IPS-20b (cell line): ENCODE data around the gene PRUNE2.

Experiments used
- H3K27ac ChIP-seq: one replicate; pipeline ENCODE4 v1.5.1; 2013; ENCODE audit warnings: low read length
- H3K27me3 ChIP-seq: 2 replicates; pipeline ENCODE4 v1.6.1; 2013; ENCODE audit warnings: mild to moderate bottlenecking, low read length, inconsistent platforms; ENCODE audit not compliant: insufficient read depth
- H3K36me3 ChIP-seq: 2 replicates; pipeline ENCODE4 v1.6.1; 2013; ENCODE audit warnings: low read depth, mild to moderate bottlenecking, inconsistent platforms, low read length, moderate library complexity; ENCODE audit not compliant: insufficient read depth
- H3K4me1 ChIP-seq: 2 replicates; pipeline ENCODE4 v1.6.1; 2013; ENCODE audit warnings: mild to moderate bottlenecking, control low read depth, inconsistent platforms, low read length, moderate library complexity; ENCODE audit not compliant: insufficient read depth
- H3K4me3 ChIP-seq: 2 replicates; pipeline ENCODE4 v1.5.1; 2013; ENCODE audit warnings: mild to moderate bottlenecking, low read length, inconsistent platforms
- H3K9ac ChIP-seq: 2 replicates; pipeline ENCODE4 v1.6.1; 2013; ENCODE audit warnings: low read depth, mild to moderate bottlenecking, inconsistent platforms, low read length, moderate library complexity
- H3K9me3 ChIP-seq: 2 replicates; pipeline ENCODE4 v1.6.1; 2013; ENCODE audit warnings: mild to moderate bottlenecking, low read depth, low read length, inconsistent platforms; ENCODE audit not compliant: insufficient read depth

The PRUNE2 gene

DNA sequence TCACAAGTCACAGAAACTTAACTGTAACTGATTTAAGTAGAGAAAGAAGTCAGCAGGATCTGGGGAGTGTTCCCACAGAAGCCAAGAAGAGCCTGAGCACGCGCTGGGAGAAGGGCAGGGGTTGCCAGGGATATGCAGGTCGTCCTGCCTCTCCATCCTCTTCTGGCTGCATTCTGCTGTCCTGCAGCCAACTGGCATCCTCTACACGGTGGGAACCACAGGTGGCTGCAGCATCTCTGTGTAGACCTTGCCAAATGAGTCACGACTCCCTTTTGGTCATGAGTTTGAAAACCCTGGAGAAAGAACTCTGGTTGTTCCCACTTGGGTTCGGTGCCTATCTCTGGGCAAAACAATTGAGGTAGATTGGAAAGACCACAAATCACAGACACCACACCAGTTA lies 180.0 kb downstream of the PRUNE2 start:
- Histone ChIP-seq H3K4me1 (no peaks in the 10 kb centered on the region), H3K9ac (no peak overlapping the region), H3K27me3 (no peaks in the 10 kb centered on the region), H3K27ac (no peak overlapping the region), H3K9me3 (no peaks in the 10 kb centered on the region), H3K4me3 (no peak overlapping the region), H3K36me3 (no peaks in the 10 kb centered on the region)

DNA sequence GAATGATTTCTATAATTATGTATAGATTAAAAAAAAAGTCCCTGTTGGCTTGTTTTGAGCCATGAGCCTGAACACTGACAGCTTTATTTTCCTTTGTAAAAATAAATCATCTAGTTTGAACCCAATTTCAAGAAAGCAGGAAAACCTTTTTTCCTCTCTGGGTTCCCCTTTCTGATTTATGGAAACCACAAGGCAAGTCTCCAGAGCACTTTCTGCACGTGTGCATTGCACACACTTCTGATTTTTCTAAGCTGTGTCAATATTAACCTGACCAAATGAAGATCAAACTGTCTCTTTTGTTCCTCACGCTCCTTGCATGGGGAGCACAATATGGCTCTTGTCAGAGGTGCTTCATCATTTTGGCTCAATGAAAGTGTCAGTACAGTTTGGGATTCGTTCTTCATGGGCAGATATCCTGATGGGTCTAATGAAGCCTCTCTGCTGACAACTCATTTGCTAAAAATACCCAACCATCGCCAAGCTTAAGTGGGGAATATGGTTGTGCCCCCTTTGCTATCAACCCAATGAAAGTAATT lies 180.8 kb downstream of the PRUNE2 start:
- Histone ChIP-seq H3K27me3 (no peaks in the 10 kb centered on the region), H3K27ac (no peak overlapping the region), H3K4me3 (no peak overlapping the region), H3K9ac (no peak overlapping the region), H3K4me1 (no peaks in the 10 kb centered on the region), H3K36me3 (no peaks in the 10 kb centered on the region), H3K9me3 (no peaks in the 10 kb centered on the region)

DNA sequence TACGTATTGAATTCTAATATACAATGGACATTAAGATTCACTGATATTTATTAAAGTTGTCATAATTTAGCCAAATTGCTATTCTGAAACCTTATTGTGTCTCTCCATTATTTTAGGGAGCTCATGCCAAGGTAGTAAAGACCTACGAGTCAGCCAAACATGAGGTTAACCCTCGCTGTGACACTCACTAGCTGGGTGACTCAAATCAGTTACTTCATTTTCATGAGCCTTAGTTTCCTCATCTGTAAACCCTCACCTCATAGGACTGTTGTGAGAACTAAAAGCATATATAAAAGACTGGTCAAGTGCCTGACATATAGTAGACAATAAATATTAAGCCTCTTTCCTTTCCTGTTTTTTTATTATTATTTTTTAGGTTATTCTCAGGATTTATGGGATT lies 185.7 kb downstream of the PRUNE2 start:
- Histone ChIP-seq H3K4me1 (no peaks in the 10 kb centered on the region; the same call in 1 of the 2 replicates), H3K27me3 (no peaks in the 10 kb centered on the region)

DNA sequence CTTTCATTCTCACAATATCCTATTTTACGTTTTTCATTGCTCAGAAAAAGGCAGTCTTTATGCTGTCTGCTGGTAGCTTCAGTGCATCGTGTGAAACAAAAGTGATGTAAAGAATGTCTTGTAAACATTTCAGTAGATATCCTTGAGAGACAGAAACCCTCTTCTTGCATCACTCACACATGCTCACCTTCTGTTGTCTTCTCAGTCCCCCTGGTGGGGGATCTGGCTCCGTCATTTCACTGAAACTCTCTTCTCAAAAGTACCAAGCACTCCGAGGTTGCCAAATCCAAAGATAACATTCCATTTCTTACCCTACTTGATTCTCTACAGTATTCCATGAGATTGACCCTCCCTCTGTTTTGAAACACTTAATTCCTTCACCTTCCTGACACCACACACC lies 187.7 kb downstream of the PRUNE2 start:
- no peak overlapping the region for H3K4me3 ChIP-seq
- H3K9me3 ChIP-seq: no peaks in the 10 kb centered on the region
- H3K27ac ChIP-seq: no peak overlapping the region
- no peaks in the 10 kb centered on the region; the same call in 1 of the 2 replicates for H3K4me1 ChIP-seq
- H3K9ac ChIP-seq: no peak overlapping the region
- no peaks in the 10 kb centered on the region for H3K36me3 ChIP-seq
- H3K27me3 ChIP-seq: no peaks in the 10 kb centered on the region

More for the DNA sequence above, 185.7 kb downstream of the PRUNE2 start:
- Histone ChIP-seq H3K36me3 (no peaks in the 10 kb centered on the region), H3K9ac (no peak overlapping the region), H3K4me3 (no peak overlapping the region), H3K9me3 (no peaks in the 10 kb centered on the region), H3K27ac (no peak overlapping the region)

DNA sequence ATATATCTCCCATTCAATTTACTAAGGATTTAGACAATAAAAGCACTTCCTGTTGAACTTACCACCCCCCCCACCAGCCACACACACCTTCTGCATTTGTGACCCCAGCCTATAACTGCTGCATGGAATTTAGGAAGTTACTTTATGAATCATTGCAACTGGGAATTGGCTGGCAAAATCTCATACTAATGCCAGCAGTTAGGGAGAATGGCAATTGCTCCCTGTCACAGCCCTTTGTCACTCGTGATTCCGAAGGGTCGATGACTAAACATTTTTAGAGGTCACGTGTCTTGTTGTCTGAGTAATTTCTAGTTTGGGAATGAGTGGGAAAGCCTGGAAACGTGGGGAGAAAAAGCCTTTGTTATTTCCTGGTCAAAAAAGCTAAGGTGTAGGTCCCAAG lies 188.3 kb downstream of the PRUNE2 start:
- Histone ChIP-seq H3K36me3 (no peaks in the 10 kb centered on the region), H3K4me1 (no peaks in the 10 kb centered on the region; the same call in 1 of the 2 replicates), H3K27me3 (no peaks in the 10 kb centered on the region), H3K27ac (no peak overlapping the region), H3K9ac (no peak overlapping the region), H3K4me3 (no peak overlapping the region), H3K9me3 (no peaks in the 10 kb centered on the region)

DNA sequence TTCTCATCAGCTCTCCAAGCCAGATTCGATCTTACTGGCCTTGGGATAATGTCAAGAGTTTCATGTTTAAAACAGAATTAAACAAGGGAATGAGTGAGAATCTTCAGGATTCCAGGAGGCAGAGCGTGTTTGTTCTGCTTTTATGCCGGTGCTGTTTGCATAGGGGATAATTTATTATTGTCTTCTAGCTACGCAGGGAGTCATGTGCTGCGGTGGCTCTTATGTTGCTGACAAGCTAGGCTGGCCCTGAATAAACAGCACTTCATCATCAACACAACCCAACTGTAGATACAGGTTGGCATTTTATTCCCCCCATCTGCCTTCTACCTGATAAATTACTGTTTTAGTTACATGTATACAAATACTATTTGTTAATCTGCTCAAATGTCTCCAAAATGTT lies 188.7 kb downstream of the PRUNE2 start:
- H3K4me3 ChIP-seq: no peak overlapping the region
- H3K9ac ChIP-seq: no peak overlapping the region
- no peaks in the 10 kb centered on the region for H3K9me3 ChIP-seq
- no peaks in the 10 kb centered on the region; the same call in 1 of the 2 replicates for H3K4me1 ChIP-seq
- no peaks in the 10 kb centered on the region for H3K27me3 ChIP-seq
- no peaks in the 10 kb centered on the region for H3K36me3 ChIP-seq
- no peak overlapping the region for H3K27ac ChIP-seq

DNA sequence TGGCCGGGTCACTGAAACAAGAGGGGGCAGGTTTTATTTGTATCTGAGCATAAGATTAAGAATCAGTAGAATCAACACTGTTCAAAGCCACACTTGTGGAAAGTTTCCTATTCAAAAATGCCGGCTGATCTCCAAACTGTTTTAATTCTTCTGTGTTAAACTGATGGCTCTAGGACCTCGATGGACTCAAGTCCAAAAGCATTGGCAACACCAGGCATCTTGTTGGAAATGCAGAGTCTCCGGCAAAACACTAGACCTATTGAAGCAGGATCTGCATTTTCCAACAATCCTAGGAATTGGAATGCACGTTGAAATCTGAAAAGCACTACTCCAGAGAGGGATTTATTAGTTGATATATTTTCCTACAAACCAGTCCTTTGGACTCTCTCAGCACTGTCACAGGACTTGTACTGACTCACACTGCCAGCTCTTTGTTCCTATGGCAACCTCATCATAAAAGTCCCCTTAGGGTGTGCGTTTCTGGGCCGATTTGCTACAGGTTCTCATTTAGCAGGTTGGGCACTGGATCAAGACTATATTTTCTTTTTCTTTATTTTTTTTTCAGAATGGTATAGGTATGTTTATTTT lies 189.7 kb downstream of the PRUNE2 start:
- H3K27me3 ChIP-seq: no peaks in the 10 kb centered on the region
- no peaks in the 10 kb centered on the region for H3K9me3 ChIP-seq
- no peak overlapping the region for H3K9ac ChIP-seq

DNA sequence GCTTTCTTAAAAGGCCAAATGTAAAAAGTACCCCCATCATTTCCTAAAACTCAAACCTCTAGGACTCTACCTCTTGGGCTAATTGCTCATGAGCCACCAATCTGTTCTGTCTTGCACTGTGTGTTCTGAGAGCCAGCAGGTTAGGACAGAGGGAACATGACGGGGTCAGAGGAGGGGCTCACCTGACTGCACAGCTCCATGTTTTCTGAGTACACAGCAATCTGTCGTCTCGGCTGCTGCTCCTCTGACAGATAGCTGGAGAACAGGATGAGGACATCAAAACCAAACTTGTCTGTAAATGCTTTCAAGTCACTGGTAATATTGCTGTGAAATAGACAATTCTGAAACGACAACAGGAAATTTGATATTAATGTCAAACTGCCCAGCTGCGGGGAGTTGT lies 192.5 kb downstream of the PRUNE2 start:
- Histone ChIP-seq H3K9ac (no peak overlapping the region), H3K27me3 (no peaks in the 10 kb centered on the region), H3K36me3 (no peaks in the 10 kb centered on the region), H3K9me3 (no peaks in the 10 kb centered on the region), H3K27ac (no peak overlapping the region), H3K4me3 (no peak overlapping the region), H3K4me1 (no peaks in the 10 kb centered on the region; the same call in 1 of the 2 replicates)

More for the DNA sequence above, 189.7 kb downstream of the PRUNE2 start:
- H3K27ac ChIP-seq: no peak overlapping the region
- no peak overlapping the region for H3K4me3 ChIP-seq
- no peaks in the 10 kb centered on the region; the same call in 1 of the 2 replicates for H3K4me1 ChIP-seq
- no peaks in the 10 kb centered on the region for H3K36me3 ChIP-seq

DNA sequence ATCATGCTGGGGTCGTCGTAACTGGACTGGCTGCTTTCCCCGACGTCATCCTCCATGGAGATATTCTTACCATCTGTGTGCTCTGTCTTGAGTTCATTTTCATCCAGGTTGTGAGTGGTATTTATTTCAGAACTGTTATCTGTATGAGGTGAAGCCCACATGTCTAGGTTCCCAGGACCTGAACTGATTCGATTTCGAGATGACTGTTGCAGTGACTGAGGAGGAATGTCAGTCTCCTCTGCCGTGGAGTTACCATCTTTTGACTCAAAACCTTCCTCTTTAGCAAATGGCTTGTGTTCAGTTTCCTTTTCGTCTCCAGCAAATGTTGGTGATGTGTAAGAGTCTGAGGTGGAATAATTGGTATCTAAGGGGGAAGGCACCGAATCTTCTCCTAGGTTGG lies 196.9 kb downstream of the PRUNE2 start:
- H3K27ac ChIP-seq: no peak overlapping the region
- H3K9me3 ChIP-seq: no peaks in the 10 kb centered on the region
- no peaks in the 10 kb centered on the region for H3K4me1 ChIP-seq
- no peak overlapping the region for H3K9ac ChIP-seq
- H3K27me3 ChIP-seq: no peaks in the 10 kb centered on the region
- H3K36me3 ChIP-seq: no peaks in the 10 kb centered on the region
- H3K4me3 ChIP-seq: no peak overlapping the region

DNA sequence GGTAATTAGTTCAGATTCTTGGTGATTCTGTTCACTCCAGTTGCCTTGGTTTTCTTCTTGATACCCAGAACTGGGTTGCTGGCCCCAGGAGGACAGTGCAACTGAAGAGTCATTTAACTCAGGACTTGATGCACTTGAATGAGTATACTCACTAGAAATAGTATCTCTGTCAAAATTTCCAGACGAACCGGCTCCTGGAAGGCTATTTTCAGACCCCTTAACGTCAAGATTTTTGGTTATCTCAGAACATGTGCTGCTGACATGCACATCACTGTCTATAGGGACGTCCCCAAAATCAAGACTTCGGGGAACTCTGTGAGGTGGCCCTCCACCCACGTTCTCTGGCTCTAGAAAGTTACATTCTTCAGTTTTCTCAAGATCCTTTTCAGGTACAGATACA lies 198.4 kb downstream of the PRUNE2 start:
- no peak overlapping the region for H3K9ac ChIP-seq
- H3K4me1 ChIP-seq: no peaks in the 10 kb centered on the region
- no peaks in the 10 kb centered on the region for H3K9me3 ChIP-seq
- H3K27ac ChIP-seq: no peak overlapping the region
- no peaks in the 10 kb centered on the region for H3K36me3 ChIP-seq
- H3K27me3 ChIP-seq: no peaks in the 10 kb centered on the region
- H3K4me3 ChIP-seq: no peak overlapping the region

DNA sequence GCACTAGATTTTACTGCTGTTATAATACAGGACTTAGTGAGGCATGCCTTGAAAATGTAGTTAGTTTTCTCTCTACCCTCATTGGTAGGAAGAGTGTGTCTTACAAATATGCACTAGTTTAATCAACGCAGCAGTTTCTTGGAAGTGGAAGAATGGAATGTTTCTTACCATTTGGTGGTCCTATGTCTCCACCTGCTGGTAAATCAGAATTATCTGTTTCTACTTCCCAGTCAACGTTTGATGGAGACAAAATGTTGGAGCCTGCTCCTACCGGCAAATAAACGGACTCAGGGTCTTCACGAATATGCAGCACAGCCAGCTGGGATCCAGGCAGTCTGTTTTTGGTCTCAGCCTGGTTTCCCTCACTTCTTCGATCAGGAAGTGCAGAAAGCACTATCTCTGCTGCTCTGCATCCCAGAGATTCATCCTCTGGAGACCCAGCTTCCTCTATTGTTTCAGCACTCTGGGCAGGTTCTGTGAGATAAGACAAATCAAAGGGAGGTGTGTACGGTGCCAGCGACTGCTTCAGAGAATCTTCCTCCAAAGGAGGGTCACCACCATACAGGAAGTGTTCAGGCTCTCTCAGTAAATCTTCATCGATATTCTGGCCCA lies 201.2 kb downstream of the PRUNE2 start:
- H3K36me3 ChIP-seq: no peaks in the 10 kb centered on the region
- H3K9me3 ChIP-seq: no peaks in the 10 kb centered on the region
- no peak overlapping the region for H3K4me3 ChIP-seq
- H3K4me1 ChIP-seq: peaks cover 6% of the 10 kb centered on the region; the same call in 1 of the 2 replicates
- H3K27me3 ChIP-seq: no peaks in the 10 kb centered on the region
- no peak overlapping the region for H3K9ac ChIP-seq
- H3K27ac ChIP-seq: no peak overlapping the region

DNA sequence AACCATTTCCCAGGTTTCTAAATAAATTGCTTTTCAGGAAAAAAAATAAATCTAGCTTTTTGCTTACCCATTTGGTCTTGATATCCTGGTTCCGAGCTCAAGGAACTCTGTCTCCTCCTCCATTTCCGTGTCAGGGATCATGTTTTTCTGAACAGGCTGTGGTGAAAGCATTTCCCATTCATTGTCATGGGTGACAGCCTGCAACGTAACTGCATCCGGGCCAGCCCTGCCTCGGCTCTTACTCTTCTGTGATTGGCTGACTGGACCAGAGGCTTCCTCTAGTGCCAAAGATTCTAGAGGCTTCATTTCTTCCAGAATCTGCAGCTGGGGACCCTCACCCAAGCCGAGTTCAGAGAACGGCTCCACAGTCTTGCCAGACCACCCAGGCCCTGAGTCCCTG lies 202.6 kb downstream of the PRUNE2 start:
- no peaks in the 10 kb centered on the region for H3K36me3 ChIP-seq
- no peaks in the 10 kb centered on the region for H3K9me3 ChIP-seq
- H3K9ac ChIP-seq: no peak overlapping the region
- H3K4me3 ChIP-seq: no peak overlapping the region
- H3K27me3 ChIP-seq: no peaks in the 10 kb centered on the region
- H3K27ac ChIP-seq: no peak overlapping the region
- peaks cover 6% of the 10 kb centered on the region; the same call in 1 of the 2 replicates for H3K4me1 ChIP-seq
